ENCODE results near the gene ASPHD1.

GRCh38 chr16:29864205-29864604 lies 36.1 kb upstream of the ASPHD1 start:
- TF ChIP-seq CTCF (IDR thresholded peaks at IDR 0.05) (no peak), POLR2A (IDR thresholded peaks at IDR 0.05) (no peak)

All from lower leg skin (tissue), 3 donors.